Stomach (tissue), 9 donors: Measurements from ENCODE around the gene IGF2BP1. TPM values are rescaled to one million over a fixed set of nuclear protein-coding genes. Genes with fewer than 3 reads are reported as not detected.
A peak's percentile ranks its signal among the peaks of the same experiment; 100 is the strongest.

ENCODE experiments used
- DNase-seq, 2 donors: peaks; one replicate each; pipeline versions ENCODE4 v3.0.0 to v3.0.0-alpha.2; 2013 to 2019
- H3K27ac ChIP-seq, 5 donors: fragments of 200-600 bp in 4 of 5; sonication (generic) in 4 of 5; one replicate each; pipeline ENCODE4 v1.5.1; 2013 to 2019; ENCODE audit warnings: mild to moderate bottlenecking in 1 of 5, moderate library complexity in 1 of 5
- H3K27me3 ChIP-seq, 3 donors: fragments of 200-600 bp; sonication (generic); one replicate each; pipeline ENCODE4 v1.5.1; 2017 to 2019; ENCODE audit warnings: mixed run types in 1 of 3
- H3K36me3 ChIP-seq, 4 donors: fragments of 200-600 bp; sonication (generic); 1 replicate in 3 of 4; 2 replicates in 1 of 4; pipeline ENCODE4 v1.5.1; 2016 to 2019
- H3K4me1 ChIP-seq, 4 donors: fragments of 200-600 bp; sonication (generic); one replicate each; pipeline ENCODE4 v1.5.1; 2016 to 2019
- H3K4me3 ChIP-seq, 4 donors: fragments of 200-600 bp; sonication (generic) in 3 of 4; one replicate each; pipeline ENCODE4 v1.5.1; 2016 to 2019; ENCODE audit warnings: mild to moderate bottlenecking in 1 of 4
- H3K9me3 ChIP-seq, 4 donors: fragments of 200-600 bp; sonication (generic); one replicate each; pipeline ENCODE4 v1.5.1; 2016 to 2019
- CTCF ChIP-seq, 7 experiments: fragments of 450-650 bp in 4 of 7; fragments of 200-600 bp in 3 of 7; sonication (generic) in 3 of 7; IDR thresholded peaks; one replicate each; pipeline ENCODE4 v1.5.1; 2016 to 2019; ENCODE audit warnings: antibody characterized with exemption in 7 of 7, control low read depth in 2 of 7, mild to moderate bottlenecking in 1 of 7
- EP300 ChIP-seq: sonication (generic); formaldehyde crosslinking; IDR thresholded peaks from one replicate; pipeline ENCODE4 v1.6.1; 2017; ENCODE audit warnings: antibody characterized with exemption
- POLR2A ChIP-seq, 4 donors: fragments of 450-650 bp; IDR thresholded peaks; one replicate each; pipeline ENCODE4 v1.6.1; 2016; ENCODE audit warnings: antibody characterized with exemption in 4 of 4, control low read depth in 2 of 4, mild to moderate bottlenecking in 1 of 4, moderate library complexity in 1 of 4
- POLR2AphosphoS5 ChIP-seq, 3 donors: sonication (generic); formaldehyde crosslinking; IDR thresholded peaks; one replicate each; pipeline ENCODE4 v1.6.1; 2016; ENCODE audit warnings: antibody characterized with exemption in 3 of 3
- WGBS, 5 donors: extraction: QIAGEN DNeasy Blood & Tissue Kit in 3 of 5; methylation state at CpG; one replicate each; pipeline versions ENCODE4 v1.1.5 to v1.1.7; 2013 to 2018; 5-methylcytosine and 5-hydroxymethylcytosine counted together
- intact Hi-C: fragments of 100-400 bp; cut with DNase I; formaldehyde crosslinking; loops from one replicate; pipeline ENCODE4 v1.15.1; 2023; ENCODE audit warnings: low total_unique reads
- polyA plus RNA-seq, 3 donors: library from polyadenylated mRNA; stranded (reverse); fragments of 200-250 nt; gene quantifications; one replicate each; pipeline ENCODE4 v1.2.3, GENCODE V29; 2013
- total RNA-seq, 5 donors: library from RNA; depleted of rRNA; stranded (reverse); fragments of >200 nt; gene quantifications; one replicate each; pipeline versions ENCODE4 v1.1.0 to v1.2.3, GENCODE V29; 2014 to 2016
- donor health status: healthy with polysubstance abuse.
- donor health status: Bipolar disorder and iron deficiency.
- donor health status: healthy.

IGF2BP1 gene
- total and polyA plus RNA-seq, 8 donors = under 0.01 to 1.8 TPM; not detected in 6

GRCh38 chr17:48960834-48961515 lies 36.2 kb upstream of the IGF2BP1 start:
- 11 to 19% (median 16%) methylated on average over 11 of the region's 11 CpGs for WGBS, 5 donors
- Histone ChIP-seq H3K9me3 (no peaks in the 10 kb centered on the region), H3K36me3 (no peaks in the 10 kb centered on the region), H3K27me3 (peaks cover 0 to 83% (median 34%) of the 10 kb centered on the region in 3 donors), H3K4me1 (peaks cover 0 to 12% (median 0%) of the 10 kb centered on the region in 4 donors), H3K27ac (no peak overlapping the region), H3K4me3 (no peak overlapping the region)
- TF ChIP-seq POLR2A (IDR thresholded peaks at IDR 0.05) = no peak
- no peak for TF ChIP-seq POLR2AphosphoS5 (IDR thresholded peaks at IDR 0.05)
- TF ChIP-seq EP300 = no peak
- no peak for TF ChIP-seq CTCF (IDR thresholded peaks at IDR 0.05)
- intact Hi-C loops = no loop called here
- DNase-seq = no peak

GRCh38 chr17:48961516-48962233 lies 35.5 kb upstream of the IGF2BP1 start:
- intact Hi-C loops = no loop called here
- peak in 1 of 2 donors; percentile 53 for DNase-seq
- WGBS, 5 donors = 20 to 26% (median 22%) methylated on average over 10 of the region's 10 CpGs
- Histone ChIP-seq H3K27ac (no peak overlapping the region), H3K36me3 (no peaks in the 10 kb centered on the region), H3K27me3 (peaks cover 0 to 87% (median 34%) of the 10 kb centered on the region in 3 donors), H3K4me1 (peaks cover 0 to 12% (median 0%) of the 10 kb centered on the region in 4 donors), H3K9me3 (no peaks in the 10 kb centered on the region), H3K4me3 (no peak overlapping the region)
- no peak for TF ChIP-seq EP300
- no peak for TF ChIP-seq CTCF (IDR thresholded peaks at IDR 0.05)
- TF ChIP-seq POLR2AphosphoS5 (IDR thresholded peaks at IDR 0.05) = no peak
- TF ChIP-seq POLR2A (IDR thresholded peaks at IDR 0.05) = no peak

GRCh38 chr17:48970224-48970623 lies 27.0 kb upstream of the IGF2BP1 start:
- no peaks in the 10 kb centered on the region for H3K36me3 ChIP-seq
- peaks cover 0 to 96% (median 29%) of the 10 kb centered on the region in 3 donors for H3K27me3 ChIP-seq
- H3K9me3 ChIP-seq = no peaks in the 10 kb centered on the region
- no peak overlapping the region for H3K4me3 ChIP-seq
- 20 to 46% (median 24%) methylated on average over 4 of the region's 4 CpGs for WGBS, 5 donors
- TF ChIP-seq POLR2A (IDR thresholded peaks at IDR 0.05) (no peak), POLR2AphosphoS5 (IDR thresholded peaks at IDR 0.05) (no peak), EP300 (no peak), CTCF (IDR thresholded peaks at IDR 0.05) (no peak)
- no peak overlapping the region for H3K27ac ChIP-seq
- intact Hi-C loops = no loop called here
- DNase-seq = peak in 1 of 2 donors; percentile 72
- H3K4me1 ChIP-seq = peaks cover 0 to 6% (median 0%) of the 10 kb centered on the region in 4 donors

GRCh38 chr17:48970865-48971687 lies 26.1 kb upstream of the IGF2BP1 start:
- Histone ChIP-seq H3K9me3 (no peaks in the 10 kb centered on the region), H3K4me1 (peaks cover 0 to 6% (median 0%) of the 10 kb centered on the region in 4 donors), H3K4me3 (no peak overlapping the region), H3K27ac (no peak overlapping the region), H3K36me3 (no peaks in the 10 kb centered on the region), H3K27me3 (peaks cover 0 to 95% (median 29%) of the 10 kb centered on the region in 3 donors)
- TF ChIP-seq EP300 (no peak), POLR2A (IDR thresholded peaks at IDR 0.05) (no peak), CTCF (IDR thresholded peaks at IDR 0.05) (no peak), POLR2AphosphoS5 (IDR thresholded peaks at IDR 0.05) (no peak)
- no peak for DNase-seq
- intact Hi-C loops = no loop called here
- WGBS, 5 donors = 78 to 82% (median 81%) methylated on average over 12 of the region's 12 CpGs
